ENCODE data around the gene CCDC54. TPM values are rescaled to one million over a fixed set of nuclear protein-coding genes. Genes with fewer than 3 reads are reported as not detected.

Gene CCDC54
- total RNA-seq, 4 donors from 2014 or later: not detected

DNA sequence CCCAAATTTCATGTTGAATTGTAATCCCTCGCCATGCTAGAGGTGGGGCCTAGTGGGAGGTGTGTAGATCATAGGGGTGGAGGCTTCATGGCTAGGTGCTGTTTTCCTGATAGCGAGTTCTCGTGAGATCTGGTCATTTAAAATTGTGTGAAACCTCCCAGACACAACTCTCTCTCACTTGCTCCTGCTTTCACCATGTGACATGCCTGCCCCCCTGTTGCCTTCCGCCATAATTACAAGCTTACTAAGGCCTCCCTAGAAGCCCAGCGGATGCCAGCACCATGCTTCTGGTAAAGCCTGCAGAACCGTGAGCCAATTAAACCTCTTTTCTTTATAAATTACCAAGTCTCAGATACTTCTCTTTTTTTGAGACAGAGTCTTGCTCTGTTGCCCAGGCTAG, 36.0 kb downstream of the CCDC54 start:
- no peaks in the 10 kb centered on the region for H3K36me3 ChIP-seq
- no peak for TF ChIP-seq EP300 (IDR thresholded peaks at IDR 0.05)
- TF ChIP-seq, protein P1, sequence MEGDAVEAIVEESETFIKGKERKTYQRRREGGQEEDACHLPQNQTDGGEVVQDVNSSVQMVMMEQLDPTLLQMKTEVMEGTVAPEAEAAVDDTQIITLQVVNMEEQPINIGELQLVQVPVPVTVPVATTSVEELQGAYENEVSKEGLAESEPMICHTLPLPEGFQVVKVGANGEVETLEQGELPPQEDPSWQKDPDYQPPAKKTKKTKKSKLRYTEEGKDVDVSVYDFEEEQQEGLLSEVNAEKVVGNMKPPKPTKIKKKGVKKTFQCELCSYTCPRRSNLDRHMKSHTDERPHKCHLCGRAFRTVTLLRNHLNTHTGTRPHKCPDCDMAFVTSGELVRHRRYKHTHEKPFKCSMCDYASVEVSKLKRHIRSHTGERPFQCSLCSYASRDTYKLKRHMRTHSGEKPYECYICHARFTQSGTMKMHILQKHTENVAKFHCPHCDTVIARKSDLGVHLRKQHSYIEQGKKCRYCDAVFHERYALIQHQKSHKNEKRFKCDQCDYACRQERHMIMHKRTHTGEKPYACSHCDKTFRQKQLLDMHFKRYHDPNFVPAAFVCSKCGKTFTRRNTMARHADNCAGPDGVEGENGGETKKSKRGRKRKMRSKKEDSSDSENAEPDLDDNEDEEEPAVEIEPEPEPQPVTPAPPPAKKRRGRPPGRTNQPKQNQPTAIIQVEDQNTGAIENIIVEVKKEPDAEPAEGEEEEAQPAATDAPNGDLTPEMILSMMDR (IDR thresholded peaks at IDR 0.05): no peak
- no peak for TF ChIP-seq POLR2A (IDR thresholded peaks at IDR 0.05)
- WGBS, 2 donors: 95 to 96% methylated on average over 6 of the region's 6 CpGs
- DNase-seq (ENCODE audit: low spot score in 2 of 2): no peak
- no peaks in the 10 kb centered on the region for H3K4me1 ChIP-seq
- H3K27me3 ChIP-seq: no peaks in the 10 kb centered on the region
- H3K27ac ChIP-seq: no peak overlapping the region
- H3K9me3 ChIP-seq: peaks cover 0 to 24% (median 5%) of the 10 kb centered on the region in 4 donors
- H3K4me3 ChIP-seq: no peak overlapping the region

GRCh38 chr3:107414325-107414964, 37.2 kb downstream of the CCDC54 start:
- WGBS, 2 donors: 91 to 93% methylated on average over 1 of the region's 1 CpG
- DNase-seq (ENCODE audit: low spot score in 2 of 2): no peak
- Histone ChIP-seq H3K36me3 (no peaks in the 10 kb centered on the region), H3K4me3 (no peak overlapping the region), H3K4me1 (no peaks in the 10 kb centered on the region), H3K9me3 (peaks cover 0 to 14% (median 2%) of the 10 kb centered on the region in 4 donors), H3K27me3 (no peaks in the 10 kb centered on the region), H3K27ac (no peak overlapping the region)
- no peak for TF ChIP-seq EP300 (IDR thresholded peaks at IDR 0.05)
- TF ChIP-seq, protein P1 (IDR thresholded peaks at IDR 0.05): no peak
- TF ChIP-seq POLR2A (IDR thresholded peaks at IDR 0.05): no peak

GRCh38 chr3:107416138-107416537, 38.9 kb downstream of the CCDC54 start:
- Histone ChIP-seq H3K4me3 (no peak overlapping the region), H3K4me1 (peaks cover 0 to 7% (median 0%) of the 10 kb centered on the region in 4 donors), H3K27ac (no peak overlapping the region), H3K9me3 (no peaks in the 10 kb centered on the region), H3K27me3 (no peaks in the 10 kb centered on the region), H3K36me3 (no peaks in the 10 kb centered on the region)
- DNase-seq (ENCODE audit: low spot score in 2 of 2): no peak
- 84 to 86% methylated on average over 3 of the region's 3 CpGs for WGBS, 2 donors
- TF ChIP-seq POLR2A (IDR thresholded peaks at IDR 0.05) (no peak), EP300 (IDR thresholded peaks at IDR 0.05) (no peak)
- TF ChIP-seq, protein P1 (IDR thresholded peaks at IDR 0.05): no peak

DNA sequence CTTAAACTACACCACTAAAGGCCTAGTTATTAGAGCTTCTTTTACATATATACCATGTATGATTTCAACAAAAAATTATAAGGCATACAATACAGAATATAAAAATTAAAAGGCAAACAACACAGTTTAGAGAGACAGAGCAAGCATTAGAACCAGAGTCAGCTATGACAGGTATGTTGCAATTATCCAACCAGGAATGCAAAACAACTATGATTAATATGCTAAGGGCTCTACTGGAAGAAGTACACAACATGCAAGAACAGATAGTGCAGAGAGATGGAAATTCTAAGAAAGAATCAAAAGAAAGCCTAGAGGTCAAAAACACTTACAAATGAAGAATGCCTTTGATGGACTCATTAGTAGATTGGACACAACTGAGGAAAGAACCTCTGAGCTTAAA, 39.6 kb downstream of the CCDC54 start:
- no peak overlapping the region for H3K27ac ChIP-seq
- TF ChIP-seq EP300 (IDR thresholded peaks at IDR 0.05) (no peak), POLR2A (IDR thresholded peaks at IDR 0.05) (no peak)
- TF ChIP-seq, protein P1 (IDR thresholded peaks at IDR 0.05): no peak
- H3K4me1 ChIP-seq: peaks cover 0 to 11% (median 0%) of the 10 kb centered on the region in 4 donors
- H3K27me3 ChIP-seq: no peaks in the 10 kb centered on the region
- DNase-seq (ENCODE audit: low spot score in 2 of 2): no peak
- no peak overlapping the region for H3K4me3 ChIP-seq
- H3K9me3 ChIP-seq: no peaks in the 10 kb centered on the region
- no peaks in the 10 kb centered on the region for H3K36me3 ChIP-seq

- H3K9me3 ChIP-seq: no peaks in the 10 kb centered on the region
- peak overlapping the region in 1 of 4 donors; percentile 57 for H3K27ac ChIP-seq
- WGBS, 2 donors: 0 to 1% methylated on average over 4 of the region's 4 CpGs
- H3K4me1 ChIP-seq: peaks cover 0 to 11% (median 0%) of the 10 kb centered on the region in 4 donors
- H3K4me3 ChIP-seq: peak overlapping the region in 3 of 4 donors; percentile 5 to 41 (median 30)
- peak in 1 of 2 donors; percentile 14 for DNase-seq (ENCODE audit: low spot score in 2 of 2)
- no peaks in the 10 kb centered on the region for H3K27me3 ChIP-seq
- no peak for TF ChIP-seq EP300 (IDR thresholded peaks at IDR 0.05)
- TF ChIP-seq, protein P1 (IDR thresholded peaks at IDR 0.05): peak; percentile 52 to 71 (median 66)
- H3K36me3 ChIP-seq: no peaks in the 10 kb centered on the region
These were observed 44.0 kb downstream of the CCDC54 start for GRCh38 chr3:107421170-107421792.

Measured in tibial nerve (tissue), 4 donors.